Activated CD4-positive, alpha-beta T cell treated with anti-CD3 and anti-CD28 coated beads, Interleukin-2, Interleukin-6, amounts not matched to agents 100 ng/mL and 50 ng/mL, durations not matched to agents 16 hours and 8 hours (primary cell): ENCODE data around the gene NCLN.
"Not testable (repeated sequence)": the region's sequence is repeated elsewhere in the genome, so short reads cannot be mapped to it uniquely, and the experiment has no call there.

ENCODE experiments used
- DNase-seq: peaks from one replicate; pipeline ENCODE4 v3.0.0-alpha.2; 2020

The NCLN gene

GRCh38 chr19:3184847-3185460, 776 bp upstream of the NCLN start:
- DNase-seq: no peak

- no peak for DNase-seq
These were observed 494 bp downstream of the NCLN start for GRCh38 chr19:3186160-3186688.

- no peak for DNase-seq
These were observed 1.3 kb downstream of the NCLN start for GRCh38 chr19:3186891-3187661.

DNA sequence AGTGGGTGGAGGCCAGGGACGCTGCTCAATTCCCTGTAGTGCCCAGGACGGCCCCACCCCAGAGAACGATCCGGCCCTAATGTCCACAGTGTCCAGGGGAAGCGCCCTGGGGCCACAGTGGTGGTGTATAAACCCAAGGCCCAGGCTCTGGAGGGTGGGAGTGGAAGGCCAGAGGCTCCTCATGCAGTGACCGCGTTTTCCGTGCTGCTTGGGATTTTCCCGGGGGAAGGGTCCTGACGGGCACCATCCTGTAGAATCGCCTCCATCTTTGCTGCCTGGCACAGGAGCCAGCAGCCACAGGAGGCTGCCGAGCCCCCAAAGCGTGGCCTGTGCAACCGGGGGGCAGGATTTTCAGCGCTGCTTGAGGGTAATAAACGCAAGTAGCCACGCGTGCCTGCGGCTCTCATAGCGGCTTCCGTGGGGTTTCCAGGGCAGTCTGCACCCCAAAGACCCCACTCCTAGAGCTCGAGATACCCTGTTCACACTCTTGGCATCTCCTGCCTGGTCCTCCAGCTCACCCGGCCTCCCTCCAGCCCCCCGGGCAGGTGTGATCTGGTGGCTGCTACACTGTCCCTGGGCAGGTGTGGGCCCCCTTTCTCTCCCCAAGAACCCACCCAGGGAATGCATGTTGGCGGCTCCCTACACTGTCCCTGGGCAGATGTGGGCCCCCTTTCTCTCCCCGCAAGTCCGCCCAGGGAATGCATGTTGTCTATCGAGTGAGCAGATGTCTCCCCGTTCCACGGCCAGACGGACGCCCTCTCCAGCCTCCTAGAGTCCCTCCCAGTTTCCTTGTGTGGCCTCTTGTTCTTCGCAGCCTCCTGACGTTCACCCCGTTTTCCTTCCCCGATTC, 2.2 kb downstream of the NCLN start:
- no peak for DNase-seq

DNA sequence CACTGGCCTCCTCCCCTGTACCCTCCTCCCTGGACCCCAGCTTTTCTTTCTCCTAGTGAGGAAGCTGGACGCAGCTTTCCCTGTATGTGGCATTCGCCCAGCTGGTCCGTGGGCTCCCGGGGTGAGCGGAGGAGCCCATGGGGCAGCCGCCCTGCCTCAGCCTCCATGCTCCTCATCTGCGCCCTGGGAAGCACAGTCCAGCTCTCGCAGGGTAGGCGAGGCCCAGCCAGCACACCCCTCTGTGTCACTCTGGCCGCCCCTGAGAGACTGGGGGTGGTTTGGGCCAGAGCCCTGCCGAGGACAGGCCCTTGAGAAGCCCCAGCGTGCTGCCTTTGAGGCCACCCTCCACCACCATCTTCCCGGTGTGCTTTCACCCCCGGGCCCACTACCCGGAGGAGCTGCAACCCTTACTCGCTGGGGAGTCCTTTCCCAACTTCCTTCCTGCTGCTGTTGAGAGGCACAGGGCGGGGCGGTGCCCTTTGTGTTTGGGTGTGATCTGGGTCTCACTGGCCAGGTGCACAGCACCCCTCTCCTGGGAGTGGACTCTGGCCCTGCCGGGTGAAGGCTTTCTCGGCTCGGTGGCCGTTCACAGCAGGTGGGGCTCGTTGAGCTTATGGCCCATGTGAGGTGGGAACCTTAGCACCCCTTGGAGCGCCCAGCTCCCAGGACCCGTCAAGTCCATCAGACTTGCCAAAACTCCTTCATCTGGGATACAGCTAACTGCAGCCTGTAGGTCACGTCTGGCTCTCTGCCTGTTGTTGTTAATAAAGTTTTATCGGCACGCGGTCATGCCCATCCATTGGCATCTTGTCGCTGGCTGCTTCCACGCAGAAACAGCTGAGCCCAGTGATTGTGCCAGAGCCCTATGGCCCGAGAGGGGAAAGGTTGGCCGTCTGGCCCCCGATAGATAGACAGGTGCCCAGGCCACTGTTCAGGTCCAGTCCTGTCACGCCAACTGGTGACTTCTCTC, 3.2 kb downstream of the NCLN start:
- DNase-seq: no peak

GRCh38 chr19:3189702-3190469, 4.2 kb downstream of the NCLN start:
- DNase-seq: no peak

DNA sequence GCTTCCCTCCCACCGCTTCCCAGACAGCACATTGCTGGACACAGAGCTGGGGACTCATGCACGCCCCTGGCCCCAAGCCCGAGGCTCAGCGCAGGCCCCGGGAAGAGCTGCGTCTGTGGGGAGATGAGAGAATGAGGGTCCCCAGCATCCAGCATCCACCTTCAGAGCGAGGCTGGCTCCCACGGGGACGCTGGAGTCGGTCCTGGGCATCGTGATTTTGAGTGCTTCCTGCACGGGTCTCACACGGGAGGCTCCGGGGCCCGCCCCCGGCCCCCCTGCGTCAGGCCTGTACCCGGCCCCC, 4.7 kb downstream of the NCLN start:
- no peak for DNase-seq

GRCh38 chr19:3190921-3191805, 5.4 kb downstream of the NCLN start:
- no peak for DNase-seq

- not testable (repeated sequence) for DNase-seq
These were observed 6.0 kb downstream of the NCLN start for GRCh38 chr19:3191806-3192104.

DNA sequence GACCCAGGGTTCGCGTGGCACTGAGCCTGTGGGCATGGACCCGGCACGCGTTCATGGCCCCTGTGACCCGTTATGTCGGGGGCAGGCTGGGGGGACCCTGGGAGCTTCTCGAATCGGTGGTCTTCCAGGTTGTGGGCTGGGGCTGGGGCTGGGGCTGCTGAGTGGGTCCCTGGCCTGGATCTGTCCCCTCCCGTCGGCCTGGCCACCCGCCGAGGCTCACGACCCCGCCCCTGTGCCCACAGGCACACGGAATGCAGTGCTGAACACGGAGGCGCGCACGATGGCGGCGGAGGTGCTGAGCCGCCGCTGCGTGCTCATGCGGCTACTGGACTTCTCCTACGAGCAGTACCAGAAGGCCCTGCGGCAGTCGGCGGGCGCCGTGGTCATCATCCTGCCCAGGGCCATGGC, 6.5 kb downstream of the NCLN start:
- DNase-seq: no peak

GRCh38 chr19:3192684-3193083, 7.0 kb downstream of the NCLN start:
- no peak for DNase-seq

GRCh38 chr19:3193256-3194105, 7.8 kb downstream of the NCLN start:
- DNase-seq: no peak

DNA sequence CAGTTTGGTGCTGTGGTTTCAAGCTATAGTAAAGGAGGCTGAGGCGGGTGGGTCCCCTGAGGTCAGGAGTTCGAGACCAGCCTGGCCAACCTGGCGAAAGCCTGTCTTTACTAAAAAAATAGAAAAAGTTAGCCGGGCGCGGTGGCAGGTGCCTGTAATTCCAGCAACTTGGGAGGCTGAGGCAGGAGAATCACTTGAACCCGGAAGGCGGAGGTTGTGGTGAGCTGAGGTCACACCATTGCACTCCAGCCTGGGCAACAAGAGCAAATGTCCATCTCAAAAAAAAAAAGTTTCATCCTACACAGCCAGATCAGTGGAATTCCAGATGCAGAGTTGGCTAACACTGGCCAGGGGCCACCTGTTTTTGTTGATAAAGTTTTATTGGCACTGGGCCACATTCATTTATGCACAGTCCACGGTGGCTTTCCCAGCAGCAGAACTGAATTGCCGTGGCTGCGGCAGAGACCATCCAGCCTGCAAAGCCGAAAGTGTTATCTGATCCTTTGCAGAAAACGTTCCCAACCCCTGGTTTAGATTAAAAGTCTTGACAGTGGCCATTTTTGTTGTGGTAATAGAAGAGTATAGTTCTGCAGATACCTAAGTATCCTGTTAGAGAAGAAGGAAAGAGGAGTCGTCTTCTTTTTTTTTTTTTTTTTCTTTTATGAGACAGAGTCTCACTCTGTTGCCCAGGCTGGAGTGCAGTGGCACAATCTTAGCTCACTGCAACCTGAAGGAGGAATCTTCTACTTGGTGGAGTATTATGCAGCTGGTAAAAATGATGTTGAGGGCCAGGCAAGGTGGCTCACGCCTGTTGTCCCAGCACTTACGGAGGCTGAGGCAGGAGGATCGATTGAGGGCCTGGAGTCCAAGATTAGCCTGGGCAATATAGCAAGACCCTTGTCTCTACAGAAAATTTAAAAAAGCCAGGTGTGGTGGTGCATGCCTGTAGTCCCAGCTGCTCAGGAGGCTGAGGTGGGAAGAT, 8.7 kb downstream of the NCLN start:
- no peak for DNase-seq

- DNase-seq: no peak
These were observed 10.6 kb downstream of the NCLN start for GRCh38 chr19:3196064-3196932.

DNA sequence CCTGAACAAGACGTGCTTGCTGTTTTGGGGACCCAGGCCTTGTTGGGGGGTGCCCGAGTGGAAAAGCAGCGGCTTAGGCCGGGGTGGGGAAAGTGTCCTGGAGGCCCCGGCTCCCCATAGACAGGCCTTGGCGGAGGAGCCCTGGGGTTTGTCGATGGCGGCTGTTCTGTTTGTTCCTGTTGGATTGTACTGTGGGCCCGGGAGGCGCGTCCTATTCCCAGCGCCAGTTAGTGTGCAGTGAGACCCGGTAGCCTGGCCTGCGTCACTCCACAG, 11.1 kb downstream of the NCLN start:
- DNase-seq: no peak

GRCh38 chr19:3198901-3199700, 13.4 kb downstream of the NCLN start:
- no peak for DNase-seq
